SK-N-MC (cell line): ENCODE results near the gene MIER2.
"Not testable (repeated sequence)": the region's sequence is repeated elsewhere in the genome, so short reads cannot be mapped to it uniquely, and the experiment has no call there.

Experiments
- DNase-seq: peaks from one replicate; pipeline ENCODE4 v3.0.0-alpha.2; 2011; ENCODE audit warnings: low read depth, low spot score
- H3K27ac ChIP-seq: fragments of 200-600 bp; sonication (generic); 2 replicates; pipeline ENCODE4 v1.5.1; 2016; ENCODE audit warnings: mixed run types
- H3K36me3 ChIP-seq: fragments of 200-600 bp; sonication (generic); 2 replicates; pipeline ENCODE4 v1.6.1; 2017; ENCODE audit warnings: antibody characterized with exemption, low read length, mixed read lengths; ENCODE audit not compliant: insufficient read depth
- H3K4me3 ChIP-seq: fragments of 200-600 bp; sonication (generic); 2 replicates; pipeline ENCODE4 v1.5.1; 2016
- H3K9ac ChIP-seq: fragments of 200-600 bp; sonication (generic); 2 replicates; pipeline ENCODE4 v1.8.0; 2017; ENCODE audit warnings: mixed run types, mixed read lengths; ENCODE audit not compliant: insufficient read length
- H3K9me3 ChIP-seq: fragments of 200-600 bp; sonication (generic); 2 replicates; pipeline ENCODE4 v1.6.1; 2017; ENCODE audit warnings: low read depth, mild to moderate bottlenecking, antibody characterized with exemption, low read length, moderate library complexity, mixed read lengths
- EZH2 ChIP-seq: fragments of 200-600 bp; sonication (generic); IDR thresholded peaks from one replicate; pipeline ENCODE4 v1.6.1; 2017; ENCODE audit warnings: antibody characterized with exemption
- FOXP2 ChIP-seq: optimal IDR thresholded peaks from 2 replicates; pipeline ENCODE3; 2011; ENCODE audit warnings: mild to moderate bottlenecking, moderate library complexity; ENCODE audit not compliant: insufficient read depth; ENCODE audit errors: extremely low read length, control extremely low read depth
- POLR2AphosphoS5 ChIP-seq: IDR thresholded peaks from 2 replicates; pipeline ENCODE4 v1.6.1; 2012; ENCODE audit warnings: mild to moderate bottlenecking, low read depth, low read length, borderline replicate concordance

The MIER2 gene

GRCh38 chr19:344625-345319 lies at the start of gene MIER2:
Gene MIER2, minus strand, starts transcription at chr19:344796. Its CDS starts 14 bp downstream, at chr19:344782.
- no peak for DNase-seq

GRCh38 chr19:393560-393959 lies 49.0 kb upstream of the MIER2 start:
- DNase-seq, H3K4me3 ChIP-seq, H3K9me3 ChIP-seq, H3K27ac ChIP-seq, H3K9ac ChIP-seq, H3K36me3 ChIP-seq: not testable (repeated sequence)

More at GRCh38 chr19:344625-345319, at the start of gene MIER2:
- no peaks in the 10 kb centered on the region for H3K9me3 ChIP-seq
- peaks cover 32% of the 10 kb centered on the region for H3K36me3 ChIP-seq
- H3K9ac ChIP-seq, result peak within 1 kb of the TSS; percentile 92
- peak within 1 kb of the TSS; percentile 50; the same call in 1 of the 2 replicates for H3K27ac ChIP-seq
- TF ChIP-seq FOXP2 (no peak), POLR2AphosphoS5 (peak; percentile 58)
- peak within 1 kb of the TSS; percentile 91 for H3K4me3 ChIP-seq

GRCh38 chr19:392375-392970 lies 47.9 kb upstream of the MIER2 start:
- TF ChIP-seq FOXP2 (no peak), EZH2 (no peak), POLR2AphosphoS5 (no peak)
- no peak for DNase-seq
- H3K9me3 ChIP-seq, result no peaks in the 10 kb centered on the region

GRCh38 chr19:391726-392374 lies 47.3 kb upstream of the MIER2 start:
- H3K9me3 ChIP-seq, result no peaks in the 10 kb centered on the region
- no peak for DNase-seq
- no peak overlapping the region for H3K27ac ChIP-seq
- no peak overlapping the region for H3K9ac ChIP-seq
- TF ChIP-seq EZH2, result no peak
- no peak for TF ChIP-seq FOXP2
- no peak for TF ChIP-seq POLR2AphosphoS5
- H3K4me3 ChIP-seq, result no peak overlapping the region
- H3K36me3 ChIP-seq, result no peaks in the 10 kb centered on the region

More at GRCh38 chr19:392375-392970, 47.9 kb upstream of the MIER2 start:
- Histone ChIP-seq H3K36me3 (no peaks in the 10 kb centered on the region), H3K27ac (no peak overlapping the region), H3K4me3 (no peak overlapping the region), H3K9ac (no peak overlapping the region)

- TF ChIP-seq FOXP2 (no peak), POLR2AphosphoS5 (no peak), EZH2 (no peak)
- no peak overlapping the region for H3K9ac ChIP-seq
- no peaks in the 10 kb centered on the region for H3K36me3 ChIP-seq
- DNase-seq, result no peak
- H3K4me3 ChIP-seq, result no peak overlapping the region
- H3K27ac ChIP-seq, result no peak overlapping the region
- H3K9me3 ChIP-seq, result no peaks in the 10 kb centered on the region
Measured at GRCh38 chr19:391207-391557, 46.6 kb upstream of the MIER2 start.

GRCh38 chr19:390386-391206 lies 46.0 kb upstream of the MIER2 start:
- no peaks in the 10 kb centered on the region for H3K9me3 ChIP-seq
- DNase-seq, result no peak
- no peaks in the 10 kb centered on the region for H3K36me3 ChIP-seq
- no peak overlapping the region for H3K4me3 ChIP-seq
- no peak overlapping the region for H3K27ac ChIP-seq
- H3K9ac ChIP-seq, result no peak overlapping the region
- no peak for TF ChIP-seq EZH2

- Histone ChIP-seq H3K36me3 (no peaks in the 10 kb centered on the region), H3K27ac (no peak overlapping the region), H3K9me3 (no peaks in the 10 kb centered on the region), H3K4me3 (no peak overlapping the region), H3K9ac (no peak overlapping the region)
- DNase-seq, result no peak
- no peak for TF ChIP-seq FOXP2
- no peak for TF ChIP-seq EZH2
- TF ChIP-seq POLR2AphosphoS5, result no peak
Measured at GRCh38 chr19:389935-390289, 45.3 kb upstream of the MIER2 start.

- no peak overlapping the region for H3K9ac ChIP-seq
- no peaks in the 10 kb centered on the region for H3K36me3 ChIP-seq
- no peak overlapping the region for H3K27ac ChIP-seq
- H3K4me3 ChIP-seq, result no peak overlapping the region
- no peak for DNase-seq
- H3K9me3 ChIP-seq, result no peaks in the 10 kb centered on the region
- no peak for TF ChIP-seq FOXP2
- TF ChIP-seq EZH2, result no peak
- no peak for TF ChIP-seq POLR2AphosphoS5
Measured at GRCh38 chr19:389255-389934, 44.8 kb upstream of the MIER2 start.
